Mesenchymal stem cell (in vitro differentiated cells and primary cell): ENCODE data around the gene LMO1.

Source experiments
- DNase-seq: peaks from one replicate; pipeline ENCODE4 v3.0.0-alpha.2; 2013
- H2AFZ ChIP-seq: one replicate; pipeline ENCODE4 v1.6.1; 2013; ENCODE audit warnings: low read depth, mild to moderate bottlenecking, control low read depth, inconsistent platforms, low read length, moderate library complexity
- H2AK5ac ChIP-seq: 2 replicates; pipeline ENCODE4 v1.6.1; 2013; ENCODE audit warnings: low read length, moderate library complexity, mild to moderate bottlenecking, inconsistent platforms; ENCODE audit not compliant: severe bottlenecking
- H2BK120ac ChIP-seq: one replicate; pipeline ENCODE4 v1.6.1; 2013; ENCODE audit warnings: low read depth, mild to moderate bottlenecking, inconsistent platforms, low read length, moderate library complexity
- H2BK12ac ChIP-seq, 2 experiments: one replicate each; pipeline ENCODE4 v1.6.1; 2013; ENCODE audit warnings: inconsistent platforms in 2 of 2, low read length in 2 of 2, mild to moderate bottlenecking in 2 of 2, moderate library complexity in 2 of 2, control low read depth in 1 of 2
- H2BK15ac ChIP-seq: one replicate; pipeline ENCODE4 v1.6.1; 2013; ENCODE audit warnings: mild to moderate bottlenecking, low read depth, inconsistent platforms; ENCODE audit not compliant: poor library complexity, severe bottlenecking
- H2BK5ac ChIP-seq: 2 replicates; pipeline ENCODE4 v1.6.1; 2013; ENCODE audit warnings: low read depth, mild to moderate bottlenecking, low read length, control low read depth, inconsistent platforms; ENCODE audit not compliant: poor library complexity, severe bottlenecking
- H3K14ac ChIP-seq, 2 experiments: one replicate each; pipeline ENCODE4 v1.6.1; 2013; ENCODE audit warnings: inconsistent platforms in 2 of 2, low read length in 2 of 2, control low read depth in 1 of 2, mild to moderate bottlenecking in 1 of 2, moderate library complexity in 1 of 2
- H3K18ac ChIP-seq, 2 experiments: one replicate each; pipeline ENCODE4 v1.6.1; 2013; ENCODE audit warnings: inconsistent platforms in 2 of 2, low read length in 2 of 2, control low read depth in 1 of 2, low read depth in 1 of 2, mild to moderate bottlenecking in 1 of 2
- H3K23ac ChIP-seq, 2 experiments: one replicate each; pipeline ENCODE4 v1.6.1; 2013; ENCODE audit warnings: inconsistent platforms in 2 of 2, low read length in 2 of 2, mild to moderate bottlenecking in 2 of 2, moderate library complexity in 2 of 2, control low read depth in 1 of 2
- H3K27ac ChIP-seq: 2 replicates; pipeline ENCODE4 v1.5.1; 2013; ENCODE audit warnings: mild to moderate bottlenecking, moderate library complexity, low read length, control low read depth, inconsistent platforms; ENCODE audit not compliant: poor library complexity, severe bottlenecking
- H3K27me3 ChIP-seq, 2 experiments: 2 replicates each; pipeline versions ENCODE4 v1.6.1 to v1.7.0; 2013; ENCODE audit warnings: low read length in 2 of 2, mild to moderate bottlenecking in 2 of 2, moderate library complexity in 2 of 2, control low read depth in 1 of 2, inconsistent platforms in 1 of 2; ENCODE audit not compliant: control insufficient read depth in 1 of 2, insufficient read depth in 1 of 2
- H3K36me3 ChIP-seq, 2 experiments: 2 replicates each; pipeline versions ENCODE4 v1.6.1 to v1.7.0; 2013; ENCODE audit warnings: low read length in 2 of 2, control low read depth in 1 of 2, inconsistent platforms in 1 of 2, low read depth in 1 of 2, mild to moderate bottlenecking in 1 of 2; ENCODE audit not compliant: insufficient read depth in 2 of 2, control insufficient read depth in 1 of 2
- H3K4ac ChIP-seq, 2 experiments: one replicate each; pipeline ENCODE4 v1.6.1; 2013; ENCODE audit warnings: inconsistent platforms in 2 of 2, low read length in 2 of 2, mild to moderate bottlenecking in 2 of 2, moderate library complexity in 2 of 2, control low read depth in 1 of 2, low read depth in 1 of 2
- H3K4me1 ChIP-seq: 2 replicates; pipeline ENCODE4 v1.6.1; 2013; ENCODE audit warnings: low read depth, low read length, control low read depth; ENCODE audit not compliant: control insufficient read depth, insufficient read depth
- H3K4me2 ChIP-seq: 2 replicates; pipeline ENCODE4 v1.6.1; 2013; ENCODE audit warnings: low read length, mild to moderate bottlenecking, inconsistent platforms; ENCODE audit not compliant: poor library complexity, severe bottlenecking
- H3K4me3 ChIP-seq, 2 experiments: 2 replicates each; pipeline versions ENCODE4 v1.5.1 to v1.7.0; 2013; ENCODE audit warnings: low read length in 2 of 2, mild to moderate bottlenecking in 2 of 2, control low read depth in 1 of 2, low read depth in 1 of 2; ENCODE audit not compliant: insufficient read depth in 1 of 2
- H3K79me1 ChIP-seq: replicated peaks from 2 replicates; pipeline ENCODE4 v1.6.1; 2013; ENCODE audit warnings: mild to moderate bottlenecking, control low read depth, low read length, inconsistent platforms; ENCODE audit not compliant: poor library complexity, severe bottlenecking
- H3K9ac ChIP-seq: 2 replicates; pipeline ENCODE4 v1.7.0; 2013; ENCODE audit warnings: mild to moderate bottlenecking, low read length, moderate library complexity
- H3K9me3 ChIP-seq: 2 replicates; pipeline ENCODE4 v1.7.0; 2013; ENCODE audit warnings: mild to moderate bottlenecking, low read length; ENCODE audit not compliant: control insufficient read depth
- H4K8ac ChIP-seq: one replicate; pipeline ENCODE4 v1.6.1; 2013; ENCODE audit warnings: inconsistent platforms, mild to moderate bottlenecking, low read length, moderate library complexity
- H4K91ac ChIP-seq: one replicate; pipeline ENCODE4 v1.6.1; 2013; ENCODE audit warnings: mild to moderate bottlenecking, low read length, inconsistent platforms
- WGBS: methylation state at CpG from one replicate; pipeline ENCODE4 v1.1.7; 2013; ENCODE audit warnings: mixed read lengths; 5-methylcytosine and 5-hydroxymethylcytosine counted together

The LMO1 gene

GRCh38 chr11:8233691-8234424, 29.8 kb downstream of the LMO1 start:
- Histone ChIP-seq H2AFZ (no peak overlapping the region), H2BK15ac (no peak overlapping the region), H3K27me3 (peaks cover 19 to 44% of the 10 kb centered on the region in 2 experiments), H3K9me3 (no peaks in the 10 kb centered on the region), H3K23ac (no peak overlapping the region), H3K4me1 (peaks cover 10% of the 10 kb centered on the region), H4K8ac (no peak overlapping the region), H3K36me3 (peaks cover 0 to 3% of the 10 kb centered on the region in 2 experiments), H3K9ac (no peak overlapping the region), H3K27ac (no peak overlapping the region), H3K4me2 (no peak overlapping the region), H3K4me3 (no peak overlapping the region), H3K4ac (no peak overlapping the region), H2BK120ac (no peak overlapping the region), H3K79me1 (no peaks in the 10 kb centered on the region), H2BK12ac (no peak overlapping the region), H4K91ac (no peak overlapping the region), H2BK5ac (no peak overlapping the region), H3K14ac (no peak overlapping the region), H2AK5ac (no peak overlapping the region), H3K18ac (no peak overlapping the region)
- peak; percentile 10 for DNase-seq
- 66% methylated on average over 10 of the region's 11 CpGs for WGBS

DNA sequence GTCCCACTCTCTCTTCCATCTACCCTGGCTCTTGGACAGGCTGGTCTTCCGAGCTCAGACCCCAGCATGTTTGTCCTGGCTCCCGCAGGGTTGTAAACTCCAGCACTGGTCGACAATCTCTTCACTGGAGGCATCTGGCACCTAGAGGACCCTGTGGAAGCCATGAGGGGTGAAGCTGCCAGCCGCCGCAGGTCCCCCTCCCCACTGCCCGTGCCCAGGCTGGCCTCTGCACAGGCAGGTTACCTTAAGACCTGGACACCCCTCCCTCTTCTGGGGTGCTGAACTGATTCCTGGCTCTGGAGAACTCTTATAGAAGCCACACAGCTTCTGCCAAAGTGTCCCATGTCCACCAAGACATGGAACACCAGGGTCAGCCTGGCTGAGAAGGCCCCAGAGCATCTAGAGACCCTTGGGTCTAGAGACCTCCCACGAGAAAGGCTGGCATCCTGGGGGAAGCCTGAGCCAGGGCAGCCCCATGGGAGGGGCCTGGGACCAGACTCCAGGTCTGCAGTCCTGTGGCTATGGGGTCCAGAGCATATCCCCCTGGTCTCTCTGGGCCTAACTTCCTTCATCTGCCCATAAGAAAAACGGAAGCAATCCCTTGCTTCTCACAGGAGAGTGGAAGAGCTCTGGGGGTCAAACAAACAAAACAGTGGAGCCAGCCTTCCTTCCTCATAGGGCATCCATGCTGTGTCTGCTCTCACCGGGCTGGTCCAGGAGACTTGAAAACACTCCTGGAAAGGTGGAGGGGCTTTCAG, 30.6 kb downstream of the LMO1 start:
- Histone ChIP-seq H3K23ac (no peak overlapping the region), H3K27ac (no peak overlapping the region), H3K9me3 (no peaks in the 10 kb centered on the region), H3K9ac (no peak overlapping the region), H2BK5ac (no peak overlapping the region), H3K4ac (no peak overlapping the region), H3K27me3 (peaks cover 27 to 41% of the 10 kb centered on the region in 2 experiments), H3K79me1 (no peaks in the 10 kb centered on the region), H2BK120ac (no peak overlapping the region), H2AFZ (no peak overlapping the region), H3K36me3 (peaks cover 0 to 3% of the 10 kb centered on the region in 2 experiments), H4K91ac (no peak overlapping the region), H2AK5ac (no peak overlapping the region), H3K14ac (no peak overlapping the region), H3K4me1 (peaks cover 10% of the 10 kb centered on the region), H2BK12ac (no peak overlapping the region), H3K18ac (no peak overlapping the region), H3K4me2 (no peak overlapping the region), H2BK15ac (no peak overlapping the region), H4K8ac (no peak overlapping the region), H3K4me3 (no peak overlapping the region)
- no peak for DNase-seq
- 65% methylated on average over 9 of the region's 9 CpGs for WGBS

- Histone ChIP-seq H3K18ac (no peak overlapping the region), H2BK120ac (no peak overlapping the region)
These were observed 31.3 kb downstream of the LMO1 start for GRCh38 chr11:8232414-8232813.

DNA sequence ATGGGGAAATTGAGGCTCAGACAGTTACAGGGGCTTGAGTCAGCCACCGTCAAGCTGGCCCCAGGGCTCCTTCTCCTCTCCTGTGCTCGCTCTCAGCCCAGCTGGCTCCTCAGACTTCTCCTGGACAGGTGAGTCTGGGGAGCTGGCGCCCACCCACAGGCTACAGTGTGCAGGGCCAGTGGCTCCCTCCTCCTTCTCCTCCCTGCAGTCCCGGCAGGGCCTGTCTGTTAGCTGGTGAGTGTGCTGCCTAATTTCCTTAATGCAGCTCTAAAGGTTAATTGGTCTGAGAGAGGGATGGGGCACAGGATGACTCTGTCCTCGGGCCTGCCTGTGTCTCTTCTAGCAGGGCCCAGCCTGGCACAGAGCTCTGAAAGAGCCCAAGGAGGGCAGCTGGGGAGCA, 31.7 kb downstream of the LMO1 start:
- no peak overlapping the region for H2AK5ac ChIP-seq
- DNase-seq = no peak
- H3K27ac ChIP-seq = no peak overlapping the region
- no peak overlapping the region for H3K4me3 ChIP-seq
- no peak overlapping the region for H2BK5ac ChIP-seq
- no peak overlapping the region for H3K18ac ChIP-seq
- H3K79me1 ChIP-seq = no peaks in the 10 kb centered on the region
- no peak overlapping the region for H2BK12ac ChIP-seq
- peaks cover 29 to 41% of the 10 kb centered on the region in 2 experiments for H3K27me3 ChIP-seq
- no peak overlapping the region for H3K4me2 ChIP-seq
- H3K9ac ChIP-seq = no peak overlapping the region
- 70% methylated on average over 5 of the region's 5 CpGs for WGBS
- H3K36me3 ChIP-seq = peaks cover 0 to 3% of the 10 kb centered on the region in 2 experiments
- no peak overlapping the region for H3K14ac ChIP-seq
- H3K4me1 ChIP-seq = peaks cover 10% of the 10 kb centered on the region
- no peak overlapping the region for H2BK120ac ChIP-seq
- no peak overlapping the region for H4K8ac ChIP-seq
- H2BK15ac ChIP-seq = no peak overlapping the region
- H4K91ac ChIP-seq = no peak overlapping the region
- no peak overlapping the region for H3K4ac ChIP-seq
- no peak overlapping the region for H2AFZ ChIP-seq
- H3K9me3 ChIP-seq = no peaks in the 10 kb centered on the region
- H3K23ac ChIP-seq = no peak overlapping the region

More at GRCh38 chr11:8232414-8232813, 31.3 kb downstream of the LMO1 start:
- no peak overlapping the region for H2AFZ ChIP-seq
- no peaks in the 10 kb centered on the region for H3K79me1 ChIP-seq
- DNase-seq = no peak
- H2BK15ac ChIP-seq = no peak overlapping the region
- H3K23ac ChIP-seq = no peak overlapping the region
- H3K4me1 ChIP-seq = peaks cover 10% of the 10 kb centered on the region
- H2BK12ac ChIP-seq = no peak overlapping the region
- no peak overlapping the region for H3K4me3 ChIP-seq
- H2BK5ac ChIP-seq = no peak overlapping the region
- H2AK5ac ChIP-seq = no peak overlapping the region
- H4K91ac ChIP-seq = no peak overlapping the region
- H3K9ac ChIP-seq = no peak overlapping the region
- no peak overlapping the region for H3K27ac ChIP-seq
- H3K9me3 ChIP-seq = no peaks in the 10 kb centered on the region
- H3K27me3 ChIP-seq = peaks cover 29 to 41% of the 10 kb centered on the region in 2 experiments
- no peak overlapping the region for H4K8ac ChIP-seq
- no peak overlapping the region for H3K4ac ChIP-seq
- H3K14ac ChIP-seq = no peak overlapping the region
- H3K36me3 ChIP-seq = peaks cover 0 to 3% of the 10 kb centered on the region in 2 experiments
- 73% methylated on average over 5 of the region's 5 CpGs for WGBS
- no peak overlapping the region for H3K4me2 ChIP-seq
